ENCODE results near the gene GADD45B.
"Not testable (repeated sequence)": the region's sequence is repeated elsewhere in the genome, so short reads cannot be mapped to it uniquely, and the experiment has no call there.

GADD45B gene

GRCh38 chr19:2444251-2445002, 31.5 kb upstream of the GADD45B start:
- DNase-seq (ENCODE audit: low spot score): no peak

- no peak for DNase-seq (ENCODE audit: low spot score)
Measured at GRCh38 chr19:2446381-2446780, 29.5 kb upstream of the GADD45B start.

DNA sequence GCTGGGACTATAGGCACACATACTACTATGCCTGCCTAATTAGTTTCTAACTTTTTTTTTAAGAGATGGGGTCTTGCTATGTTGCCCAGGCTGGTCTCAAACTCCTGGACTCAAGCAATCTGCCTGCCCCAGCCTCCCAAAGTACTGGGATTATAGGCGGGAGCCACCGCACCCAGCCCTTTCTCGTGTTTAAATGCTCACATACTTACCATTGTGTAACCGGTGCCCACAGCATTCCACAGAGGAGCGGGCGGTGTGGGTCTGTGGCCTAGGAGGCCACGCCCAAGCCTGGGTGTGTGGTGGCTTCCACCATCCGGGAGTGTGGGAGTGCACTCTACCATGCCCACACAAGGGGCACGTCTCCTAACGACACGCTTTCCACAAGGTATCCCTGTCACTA, 26.9 kb upstream of the GADD45B start:
- DNase-seq (ENCODE audit: low spot score): no peak

DNA sequence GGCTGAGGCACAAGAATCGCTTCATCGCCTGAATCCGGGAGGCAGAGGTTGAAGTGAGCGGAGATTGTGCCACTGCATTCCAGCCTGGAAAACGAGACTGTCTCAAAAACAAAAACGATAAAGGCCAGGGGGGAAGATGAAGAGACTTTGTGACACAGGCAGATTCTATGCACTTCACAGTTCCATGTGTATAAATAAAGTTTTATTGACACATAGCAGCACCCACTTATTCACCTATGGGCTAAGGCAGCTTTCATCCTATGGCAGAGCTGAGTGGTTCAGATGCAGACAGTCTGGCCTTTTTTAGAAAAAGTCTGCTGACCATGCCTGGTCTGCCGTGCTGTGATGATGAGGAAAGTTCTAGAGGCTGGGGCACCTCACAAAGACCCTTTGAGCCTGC, 24.8 kb upstream of the GADD45B start:
- no peak for DNase-seq (ENCODE audit: low spot score)

GRCh38 chr19:2451741-2452140, 24.2 kb upstream of the GADD45B start:
- DNase-seq (ENCODE audit: low spot score): no peak

- DNase-seq (ENCODE audit: low spot score): no peak
Measured at GRCh38 chr19:2453431-2454025, 22.4 kb upstream of the GADD45B start.

- no peak for DNase-seq (ENCODE audit: low spot score)
Measured at GRCh38 chr19:2454199-2454961, 21.5 kb upstream of the GADD45B start.

GRCh38 chr19:2454962-2455850, 20.7 kb upstream of the GADD45B start:
- no peak for DNase-seq (ENCODE audit: low spot score)

GRCh38 chr19:2455851-2456570, 19.9 kb upstream of the GADD45B start:
- no peak for DNase-seq (ENCODE audit: low spot score)

- DNase-seq (ENCODE audit: low spot score): no peak
Measured at GRCh38 chr19:2457394-2458037, 18.4 kb upstream of the GADD45B start.

DNA sequence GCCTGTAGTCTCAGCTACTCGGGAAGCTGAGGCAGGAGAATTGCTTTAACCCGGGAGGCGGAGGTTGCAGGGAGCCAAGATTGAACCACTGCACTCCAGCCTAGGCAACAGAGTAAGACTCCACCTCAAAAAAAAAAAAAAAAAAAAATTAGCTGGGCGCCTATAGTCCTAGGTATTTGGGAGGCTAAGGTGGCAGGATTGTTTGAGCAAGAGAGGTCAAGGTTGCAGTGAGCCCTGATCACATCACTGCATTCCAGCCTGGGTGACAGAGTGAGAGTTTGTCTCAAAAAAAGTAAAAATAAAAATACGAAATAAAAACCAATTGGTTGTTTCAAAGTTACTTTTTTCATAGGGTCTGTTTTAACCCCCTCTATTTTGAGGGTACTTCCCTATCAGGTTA, 17.9 kb upstream of the GADD45B start:
- DNase-seq (ENCODE audit: low spot score): no peak

DNA sequence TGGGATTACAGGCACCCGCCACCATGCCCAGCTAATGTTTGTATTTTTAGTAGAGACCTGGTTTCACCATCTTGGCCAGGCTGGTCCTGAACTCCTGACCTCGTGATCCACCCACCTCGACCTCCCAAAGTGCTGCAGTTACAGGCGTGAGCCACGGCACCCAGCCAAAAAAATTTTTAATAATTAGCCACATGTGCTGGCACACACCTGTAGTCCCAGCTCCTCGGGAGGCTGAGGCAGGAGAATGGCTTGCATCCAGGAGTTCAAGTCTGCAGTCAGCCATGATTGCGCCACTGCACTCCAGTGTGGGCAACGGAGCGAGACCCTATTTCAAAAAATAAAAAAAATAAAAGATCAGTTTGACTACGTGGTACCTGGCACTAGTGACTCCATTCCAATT, 17.2 kb upstream of the GADD45B start:
- DNase-seq (ENCODE audit: low spot score): not testable (repeated sequence)

DNA sequence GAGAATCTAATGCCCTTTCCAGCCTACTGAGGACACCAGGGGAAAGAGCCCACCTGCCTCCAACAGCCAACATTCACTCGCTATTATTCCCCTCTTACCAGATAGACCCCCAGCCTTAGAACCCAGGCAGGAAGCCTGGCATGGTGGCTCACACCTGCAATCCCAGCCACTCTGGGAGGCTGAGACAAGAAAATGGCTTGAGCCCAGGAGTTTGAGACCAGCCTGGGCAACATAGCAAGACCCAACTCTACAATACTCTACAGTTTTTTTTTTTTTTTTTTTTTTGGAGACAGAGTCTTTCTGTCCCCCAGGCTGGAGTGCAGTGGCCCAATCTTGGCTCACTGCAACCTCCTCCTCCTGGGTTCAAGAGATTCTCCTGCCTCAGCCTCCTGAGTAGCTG, 15.7 kb upstream of the GADD45B start:
- no peak for DNase-seq (ENCODE audit: low spot score)

DNA sequence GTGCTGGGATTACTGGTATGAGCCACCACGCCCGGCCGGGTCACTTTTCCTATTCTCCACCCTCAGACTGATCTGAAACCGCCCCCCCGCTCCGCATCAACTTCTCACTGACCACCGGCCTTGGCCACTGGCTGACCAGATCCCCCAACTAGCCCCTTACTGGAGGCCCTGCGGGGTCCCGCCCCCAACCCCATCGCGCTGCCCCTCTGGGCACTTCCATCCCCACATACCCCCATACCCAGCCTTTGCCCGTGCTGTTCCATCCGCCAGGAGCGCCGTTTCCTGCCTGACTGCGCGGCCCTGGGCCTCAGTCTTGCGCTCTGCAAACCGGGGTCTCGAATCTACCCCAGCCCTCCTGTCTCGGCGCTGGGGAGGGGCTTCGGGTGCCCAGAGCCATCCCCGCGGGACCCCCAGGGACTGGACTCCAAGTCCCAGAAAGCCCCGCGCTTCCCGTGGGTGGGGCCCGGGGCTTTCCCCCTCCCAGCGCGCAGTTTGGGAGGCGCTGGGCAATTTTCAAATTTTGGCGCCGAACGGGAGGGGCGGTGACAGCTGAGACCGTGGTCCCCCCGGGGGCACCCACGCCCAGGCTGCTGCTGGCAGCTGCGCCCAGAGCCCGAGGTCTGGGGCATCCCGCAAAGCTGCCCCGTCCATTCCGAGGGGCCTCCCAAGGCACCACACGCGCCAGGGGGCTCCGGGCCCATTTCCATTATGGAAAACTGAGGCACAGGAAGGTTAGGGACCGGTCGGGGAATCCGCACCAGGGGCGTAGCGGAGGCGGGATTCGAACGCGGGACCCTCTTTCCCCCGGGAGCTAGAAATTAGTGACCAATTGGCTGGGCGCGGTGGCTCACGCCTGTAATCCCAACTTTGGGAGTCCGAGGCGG, 13.9 kb upstream of the GADD45B start:
- DNase-seq (ENCODE audit: low spot score): peak; percentile 61

- DNase-seq (ENCODE audit: low spot score): peak; percentile 39
Measured at GRCh38 chr19:2462635-2463421, 13.1 kb upstream of the GADD45B start.

GRCh38 chr19:2463694-2464093, 12.2 kb upstream of the GADD45B start:
- DNase-seq (ENCODE audit: low spot score): not testable (repeated sequence)

GRCh38 chr19:2464389-2464788, 11.5 kb upstream of the GADD45B start:
- no peak for DNase-seq (ENCODE audit: low spot score)

DNA sequence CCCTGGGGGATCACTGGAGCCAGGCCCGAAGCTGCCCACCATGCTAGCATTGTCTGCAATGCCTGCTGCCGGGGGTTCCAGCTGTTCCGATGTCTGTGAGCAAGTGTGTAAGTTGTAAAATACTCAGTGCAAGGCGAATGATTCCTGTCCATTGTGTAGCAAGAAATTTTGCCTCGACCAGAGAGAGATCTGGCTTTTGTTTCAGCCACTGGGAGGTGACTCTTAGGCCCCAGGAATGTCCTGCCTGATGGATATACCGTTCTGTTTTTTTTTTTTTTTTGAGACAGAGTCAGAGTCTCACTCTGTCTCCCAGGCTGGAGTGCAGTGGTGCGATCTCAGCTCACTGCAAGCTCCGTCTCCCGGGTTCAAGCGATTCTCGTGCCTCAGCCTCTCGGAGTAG, 7.3 kb upstream of the GADD45B start:
- no peak for DNase-seq (ENCODE audit: low spot score)

Measured in HuH-7 (cell line).